ENCODE results near the gene SPEG.

The SPEG gene

DNA sequence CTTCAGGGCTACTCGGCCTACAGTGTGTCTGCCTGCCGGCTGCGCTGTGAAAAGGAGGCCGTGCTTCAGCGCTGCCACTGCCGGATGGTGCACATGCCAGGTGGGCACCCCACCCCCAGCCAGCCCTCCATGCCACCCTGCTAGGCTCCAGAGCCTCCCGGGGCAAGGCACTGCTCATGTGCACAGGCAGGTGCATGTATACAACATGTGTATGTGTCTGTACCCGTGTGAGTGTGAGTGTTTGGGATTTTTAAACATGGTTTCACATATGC lies 97.7 kb downstream of the SPEG start:
- TF ChIP-seq CTCF (IDR thresholded peaks at IDR 0.05), result no peak

DNA sequence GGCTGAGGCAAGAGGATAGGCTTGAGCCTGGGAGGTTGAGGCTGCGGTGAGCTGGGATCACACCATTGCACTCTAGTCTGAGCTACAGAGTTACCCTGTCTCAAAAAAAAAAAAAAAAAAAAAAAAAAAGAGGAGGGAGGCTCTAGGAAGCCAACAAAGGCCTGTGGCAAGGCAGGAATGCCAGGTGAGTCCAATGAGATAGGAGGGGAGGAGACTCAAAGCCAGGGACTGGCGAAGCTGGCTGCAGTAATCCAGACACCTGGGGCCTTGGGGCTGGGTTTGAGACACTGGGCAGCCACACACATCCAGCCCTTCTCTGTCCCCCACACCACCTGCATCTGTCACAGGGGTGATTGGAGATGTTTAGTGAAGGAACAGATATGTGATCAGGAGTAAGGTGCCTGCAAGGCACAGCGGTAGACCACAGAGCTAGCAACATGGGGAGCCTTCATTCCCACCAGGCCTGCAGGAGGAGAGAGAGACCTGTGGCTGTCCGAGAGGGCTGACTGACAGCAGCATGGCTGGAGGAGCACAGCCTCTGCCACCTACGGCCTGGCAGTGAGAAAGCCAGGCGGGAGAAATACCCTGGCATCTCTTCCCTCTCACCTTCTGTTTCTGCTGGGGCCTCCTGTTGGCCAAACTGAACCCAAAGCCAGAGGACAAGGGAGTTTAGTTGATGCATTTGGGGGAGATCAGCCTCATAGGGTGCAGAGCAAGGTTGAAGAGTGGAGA lies 99.5 kb downstream of the SPEG start:
- no peak for TF ChIP-seq CTCF (IDR thresholded peaks at IDR 0.05)

DNA sequence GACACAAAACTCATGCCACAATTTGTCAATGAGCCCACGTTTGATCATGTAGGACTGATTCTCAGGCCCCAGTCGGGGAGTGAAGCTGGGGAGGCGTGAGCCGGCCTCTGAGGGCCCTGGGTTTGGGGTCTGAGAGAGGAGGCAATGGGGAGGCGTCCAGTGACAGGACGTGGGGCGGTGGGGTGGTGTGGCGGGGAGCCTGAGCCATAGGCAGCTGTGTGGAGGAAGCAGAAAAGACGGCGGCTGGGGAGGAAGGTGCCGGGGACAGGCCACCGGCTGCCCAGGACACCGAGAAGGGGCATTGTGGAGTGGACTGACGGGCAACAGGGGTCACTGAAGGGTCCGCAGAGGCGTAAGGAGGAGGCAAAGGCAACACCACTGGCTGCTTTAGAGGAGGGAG lies 101.8 kb downstream of the SPEG start:
- no peak for TF ChIP-seq CTCF (IDR thresholded peaks at IDR 0.05)

- TF ChIP-seq CTCF (IDR thresholded peaks at IDR 0.05), result no peak
Measured at GRCh38 chr2:219536967-219537366, 102.3 kb downstream of the SPEG start.

GRCh38 chr2:219537657-219538488 lies 103.2 kb downstream of the SPEG start:
- no peak for TF ChIP-seq CTCF (IDR thresholded peaks at IDR 0.05)

DNA sequence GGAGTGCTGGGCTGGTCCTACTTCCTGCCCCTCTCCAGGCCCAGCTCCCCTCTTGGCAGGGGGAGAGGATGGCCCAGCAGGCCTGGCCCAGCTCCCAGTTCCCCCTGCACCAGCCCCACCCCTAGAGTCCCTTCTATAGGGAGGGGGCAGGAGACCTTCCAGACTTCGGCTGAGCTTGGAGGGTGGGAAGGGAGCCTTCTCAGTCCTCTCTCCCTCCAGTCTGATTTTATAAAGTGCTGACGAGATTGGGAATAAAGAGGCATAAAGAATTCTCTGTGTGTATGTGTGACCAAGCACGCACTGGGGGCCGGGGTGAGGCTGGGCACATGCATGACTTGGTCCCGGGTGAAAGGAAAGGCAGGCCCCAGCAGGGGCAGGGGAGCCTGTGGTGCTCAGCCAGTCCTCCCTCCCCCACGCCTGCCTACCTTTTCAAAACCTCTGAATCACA lies 103.9 kb downstream of the SPEG start:
- TF ChIP-seq CTCF (IDR thresholded peaks at IDR 0.05), result no peak

DNA sequence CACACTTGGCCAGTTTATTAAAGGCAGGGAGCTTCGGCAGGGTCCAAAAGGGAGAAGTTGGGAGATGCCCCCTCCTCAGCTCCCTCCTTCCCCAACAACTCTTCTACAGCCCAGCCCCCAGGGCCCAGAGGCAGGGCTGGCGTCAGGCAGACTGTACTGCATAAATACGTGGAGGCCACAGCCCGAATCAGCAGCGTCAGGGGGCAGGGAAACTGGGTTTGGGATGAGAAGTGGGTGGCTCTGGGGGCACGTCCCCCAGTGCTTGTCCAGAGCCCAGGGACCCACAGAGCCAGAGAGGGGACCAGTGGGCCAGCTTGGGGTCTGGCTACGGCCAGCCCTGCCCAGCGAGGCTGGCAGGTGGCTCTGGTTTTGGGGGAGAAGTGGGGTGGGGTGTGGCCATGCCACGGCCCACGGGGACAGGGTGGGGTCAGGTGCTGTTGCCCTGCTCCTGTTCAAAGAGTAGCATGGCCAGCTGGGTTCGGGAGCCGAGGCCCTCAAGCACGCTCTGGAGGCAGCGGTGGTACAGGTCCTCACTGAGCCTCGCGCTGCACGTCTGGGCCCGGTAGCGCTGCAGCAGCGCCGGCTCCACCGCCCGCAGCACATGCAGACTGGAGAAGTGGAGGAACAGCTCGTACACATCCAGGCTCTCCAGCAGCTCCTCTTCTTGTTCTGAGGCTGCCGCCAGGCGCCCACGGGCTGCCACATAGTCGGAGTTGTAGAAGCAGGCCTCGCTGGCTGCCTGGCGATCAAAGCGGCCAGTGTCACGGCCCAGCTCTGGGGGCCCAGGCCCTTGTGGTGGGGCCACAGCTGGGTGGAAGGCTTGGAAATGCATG lies 104.5 kb downstream of the SPEG start:
- TF ChIP-seq CTCF (IDR thresholded peaks at IDR 0.05), result no peak
